Neuronal stem cell (in vitro differentiated cells): ENCODE data around the gene KIRREL2.

Experiments
- DNase-seq: peaks from one replicate; pipeline ENCODE4 v3.0.0-alpha.2; 2013; ENCODE audit warnings: low spot score
- H2AFZ ChIP-seq: one replicate; pipeline ENCODE4 v1.6.1; 2013; ENCODE audit warnings: mild to moderate bottlenecking, low read length, inconsistent platforms
- H2AK5ac ChIP-seq: 2 replicates; pipeline ENCODE4 v1.6.1; 2013; ENCODE audit warnings: low read depth, mild to moderate bottlenecking, inconsistent platforms, low read length, moderate library complexity, mixed read lengths
- H2BK120ac ChIP-seq: 2 replicates; pipeline ENCODE4 v1.6.1; 2013; ENCODE audit warnings: low read depth, mild to moderate bottlenecking, inconsistent platforms, low read length, moderate library complexity, mixed read lengths
- H2BK12ac ChIP-seq: one replicate; pipeline ENCODE4 v1.6.1; 2013; ENCODE audit warnings: low read length, inconsistent platforms
- H2BK15ac ChIP-seq: 2 replicates; pipeline ENCODE4 v1.6.1; 2013; ENCODE audit warnings: mild to moderate bottlenecking, low read length, inconsistent platforms, mixed read lengths
- H2BK5ac ChIP-seq: one replicate; pipeline ENCODE4 v1.6.1; 2013; ENCODE audit warnings: inconsistent platforms, mild to moderate bottlenecking, low read length, moderate library complexity
- H3K14ac ChIP-seq: one replicate; pipeline ENCODE4 v1.6.1; 2013; ENCODE audit warnings: low read length, inconsistent platforms
- H3K18ac ChIP-seq: 2 replicates; pipeline ENCODE4 v1.6.1; 2013; ENCODE audit warnings: low read length, inconsistent platforms
- H3K23ac ChIP-seq: 2 replicates; pipeline ENCODE4 v1.6.1; 2013; ENCODE audit warnings: low read depth, mild to moderate bottlenecking, mixed read lengths, low read length, inconsistent platforms; ENCODE audit not compliant: poor library complexity
- H3K27ac ChIP-seq: replicated peaks from 3 replicates; pipeline ENCODE4 v1.5.1; 2013; ENCODE audit warnings: low read length, inconsistent platforms
- H3K27me3 ChIP-seq, 3 experiments: 2 replicates each; pipeline ENCODE4 v1.6.1; 2013; ENCODE audit warnings: low read length in 3 of 3, mild to moderate bottlenecking in 2 of 3, inconsistent platforms in 1 of 3, low read depth in 1 of 3, mixed read lengths in 1 of 3, moderate library complexity in 1 of 3; ENCODE audit not compliant: control insufficient read depth in 3 of 3, insufficient read depth in 3 of 3
- H3K36me3 ChIP-seq, 2 donors: replicated peaks in 1 of 2; 2 replicates each; pipeline ENCODE4 v1.6.1; 2013; ENCODE audit warnings: low read length in 2 of 2; ENCODE audit not compliant: control insufficient read depth in 2 of 2, insufficient read depth in 2 of 2
- H3K4ac ChIP-seq: 2 replicates; pipeline ENCODE4 v1.6.1; 2013; ENCODE audit warnings: inconsistent platforms, mild to moderate bottlenecking, low read length, moderate library complexity
- H3K4me1 ChIP-seq, 2 donors: 1 replicate in 1 of 2; 2 replicates in 1 of 2; pipeline ENCODE4 v1.6.1; 2013; ENCODE audit warnings: low read length in 2 of 2, low read depth in 1 of 2; ENCODE audit not compliant: control insufficient read depth in 2 of 2, insufficient read depth in 1 of 2
- H3K4me2 ChIP-seq: one replicate; pipeline ENCODE4 v1.6.1; 2013; ENCODE audit warnings: mild to moderate bottlenecking, low read length, inconsistent platforms; ENCODE audit not compliant: insufficient read depth, poor library complexity, severe bottlenecking
- H3K4me3 ChIP-seq, 2 donors: 2 replicates each; pipeline ENCODE4 v1.5.1; 2013; ENCODE audit warnings: low read length in 2 of 2, mild to moderate bottlenecking in 2 of 2, inconsistent platforms in 1 of 2, moderate library complexity in 1 of 2
- H3K79me1 ChIP-seq: one replicate; pipeline ENCODE4 v1.6.1; 2013; ENCODE audit warnings: low read depth, mild to moderate bottlenecking, inconsistent platforms, low read length, moderate library complexity
- H3K9ac ChIP-seq: one replicate; pipeline ENCODE4 v1.6.1; 2013; ENCODE audit warnings: mild to moderate bottlenecking, low read depth, low read length, inconsistent platforms; ENCODE audit not compliant: poor library complexity
- H3K9me3 ChIP-seq, 2 donors: replicated peaks in 1 of 2; 2 replicates each; pipeline versions ENCODE3 to v1.6.1; 2013; ENCODE audit warnings: low read length in 2 of 2, mild to moderate bottlenecking in 2 of 2, inconsistent platforms in 1 of 2, low read depth in 1 of 2, mixed read lengths in 1 of 2, moderate library complexity in 1 of 2; ENCODE audit not compliant: control insufficient read depth in 2 of 2, insufficient read depth in 1 of 2
- H4K8ac ChIP-seq: one replicate; pipeline ENCODE4 v1.6.1; 2013; ENCODE audit warnings: low read depth, mild to moderate bottlenecking, inconsistent platforms, low read length, moderate library complexity
- H4K91ac ChIP-seq: one replicate; pipeline ENCODE4 v1.6.1; 2013; ENCODE audit warnings: low read length, low read depth, mild to moderate bottlenecking, inconsistent platforms; ENCODE audit not compliant: poor library complexity
- WGBS, 2 donors: extraction: QIAGEN DNeasy Blood & Tissue Kit; methylation state at CpG; one replicate each; pipeline ENCODE4 v1.1.7; 2013; ENCODE audit warnings: missing lambda C conversion rate in 2 of 2, mixed read lengths in 1 of 2; ENCODE audit not compliant: insufficient read length in 2 of 2, insufficient replicate concordance in 1 of 2; ENCODE audit errors: extremely low coverage in 2 of 2; 5-methylcytosine and 5-hydroxymethylcytosine counted together

KIRREL2 gene

DNA sequence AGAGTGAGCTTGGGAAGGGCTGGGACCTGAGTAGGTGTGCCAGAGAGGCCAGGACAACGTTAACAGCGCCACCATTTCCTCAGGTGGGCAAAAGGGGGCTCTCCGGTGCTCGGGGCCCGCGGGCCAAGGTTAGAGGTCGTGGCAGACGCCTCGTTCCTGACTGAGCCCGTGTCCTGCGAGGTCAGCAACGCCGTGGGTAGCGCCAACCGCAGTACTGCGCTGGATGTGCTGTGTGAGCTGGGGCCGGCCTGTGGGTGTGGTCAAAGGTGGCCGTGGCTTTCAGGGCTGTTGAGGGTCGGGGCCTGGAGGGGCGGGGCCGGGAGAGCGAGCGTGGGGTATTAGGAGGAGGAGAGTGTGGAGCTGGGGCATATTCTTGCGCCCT, 3.7 kb downstream of the KIRREL2 start:
- no peak for DNase-seq
- Histone ChIP-seq H3K36me3 (peaks cover 0 to 3% of the 10 kb centered on the region in 2 donors), H3K23ac (peak overlapping the region; percentile 48), H2BK5ac (peak overlapping the region; percentile 91), H3K9ac (peak overlapping the region; percentile 83), H3K4me2 (peak overlapping the region; percentile 83), H2BK120ac (no peak overlapping the region), H3K18ac (peak overlapping the region; percentile 96), H3K27ac (no peak overlapping the region), H2AFZ (peak overlapping the region; percentile 83), H3K14ac (peak overlapping the region; percentile 61), H3K9me3 (no peaks in the 10 kb centered on the region), H3K4me3 (no peak overlapping the region), H4K8ac (no peak overlapping the region), H2AK5ac (peak overlapping the region; percentile 97), H2BK12ac (peak overlapping the region; percentile 97), H3K4me1 (peaks cover 18 to 25% of the 10 kb centered on the region in 2 donors), H3K79me1 (no peaks in the 10 kb centered on the region), H3K27me3 (peaks cover 0 to 34% (median 0%) of the 10 kb centered on the region in 3 experiments), H4K91ac (peak overlapping the region; percentile 34), H2BK15ac (peak overlapping the region; percentile 98), H3K4ac (no peak overlapping the region)
- WGBS, 2 donors, result no CpG with 5 or more reads among the region's 24 CpGs

DNA sequence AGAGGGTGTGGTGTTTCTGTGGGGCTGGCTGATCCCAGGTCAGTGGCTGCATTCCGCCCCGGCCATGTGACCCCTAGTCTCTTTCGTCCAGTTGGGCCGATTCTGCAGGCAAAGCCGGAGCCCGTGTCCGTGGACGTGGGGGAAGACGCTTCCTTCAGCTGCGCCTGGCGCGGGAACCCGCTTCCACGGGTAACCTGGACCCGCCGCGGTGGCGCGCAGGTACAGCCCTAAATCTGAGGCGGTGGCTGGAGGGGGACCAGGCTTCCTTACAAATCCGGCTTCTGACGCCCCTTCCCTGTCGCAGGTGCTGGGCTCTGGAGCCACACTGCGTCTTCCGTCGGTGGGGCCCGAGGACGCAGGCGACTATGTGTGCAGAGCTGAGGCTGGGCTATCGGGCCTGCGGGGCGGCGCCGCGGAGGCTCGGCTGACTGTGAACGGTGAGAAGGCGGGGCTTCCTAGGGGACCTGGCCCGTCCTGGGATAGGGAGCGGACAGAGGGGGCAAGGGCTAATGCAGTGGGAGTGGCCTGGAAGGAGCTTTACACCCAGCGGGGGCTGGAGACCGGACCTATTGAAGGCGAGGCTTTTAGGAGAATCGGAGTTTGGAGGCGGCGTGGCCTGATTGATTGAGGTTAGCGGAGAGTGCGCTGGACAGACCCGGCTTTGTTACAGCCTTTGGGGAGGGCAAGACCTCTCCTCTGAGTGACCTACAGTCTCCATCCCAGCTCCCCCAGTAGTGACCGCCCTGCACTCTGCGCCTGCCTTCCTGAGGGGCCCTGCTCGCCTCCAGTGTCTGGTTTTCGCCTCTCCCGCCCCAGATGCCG, 4.3 kb downstream of the KIRREL2 start:
- no peaks in the 10 kb centered on the region for H3K9me3 ChIP-seq
- peak overlapping the region; percentile 92 for H3K27ac ChIP-seq
- peak; percentile 95 for DNase-seq
- peak overlapping the region; percentile 97 for H2AK5ac ChIP-seq
- peak overlapping the region; percentile 98 for H3K18ac ChIP-seq
- peak overlapping the region; percentile 61 for H3K14ac ChIP-seq
- peak overlapping the region; percentile 87 for H3K4ac ChIP-seq
- H3K36me3 ChIP-seq, result peaks cover 3% of the 10 kb centered on the region in 2 donors
- peak overlapping the region; percentile 98 for H2BK15ac ChIP-seq
- H2BK5ac ChIP-seq, result peak overlapping the region; percentile 91
- peaks cover 0 to 34% (median 0%) of the 10 kb centered on the region in 3 experiments for H3K27me3 ChIP-seq
- no peak overlapping the region for H4K91ac ChIP-seq
- H3K79me1 ChIP-seq, result no peaks in the 10 kb centered on the region
- peak overlapping the region in 1 of 2 donors; percentile 70 for H3K4me3 ChIP-seq
- WGBS, 2 donors, result no CpG with 5 or more reads among the region's 55 CpGs
- H3K4me2 ChIP-seq, result peak overlapping the region; percentile 83
- no peak overlapping the region for H4K8ac ChIP-seq
- H2BK12ac ChIP-seq, result peak overlapping the region; percentile 97
- peak overlapping the region; percentile 52 for H3K23ac ChIP-seq
- peak overlapping the region; percentile 83 for H2AFZ ChIP-seq
- H2BK120ac ChIP-seq, result peak overlapping the region; percentile 81
- H3K4me1 ChIP-seq, result peaks cover 14 to 19% of the 10 kb centered on the region in 2 donors
- peak overlapping the region; percentile 83 for H3K9ac ChIP-seq

- Histone ChIP-seq H3K27me3 (peaks cover 0 to 34% (median 0%) of the 10 kb centered on the region in 3 experiments), H2BK120ac (peak overlapping the region; percentile 81), H3K14ac (peak overlapping the region; percentile 58), H2AFZ (peak overlapping the region; percentile 83), H4K91ac (no peak overlapping the region), H2BK5ac (peak overlapping the region; percentile 79), H3K9me3 (no peaks in the 10 kb centered on the region), H2AK5ac (peak overlapping the region; percentile 90), H3K4me3 (peak overlapping the region in 1 of 2 donors; percentile 70), H3K79me1 (no peaks in the 10 kb centered on the region), H3K36me3 (peaks cover 3% of the 10 kb centered on the region in 2 donors), H3K4me1 (peaks cover 14 to 19% of the 10 kb centered on the region in 2 donors), H3K27ac (peak overlapping the region; percentile 92), H3K9ac (peak overlapping the region; percentile 78), H3K23ac (peak overlapping the region; percentile 52), H3K4me2 (peak overlapping the region; percentile 83), H3K4ac (peak overlapping the region; percentile 10), H3K18ac (peak overlapping the region; percentile 98), H2BK12ac (peak overlapping the region; percentile 92), H4K8ac (no peak overlapping the region), H2BK15ac (peak overlapping the region; percentile 98)
- DNase-seq, result no peak
- WGBS, 2 donors, result no CpG with 5 or more reads among the region's 19 CpGs
Observed at GRCh38 chr19:35861640-35862160, 5.0 kb downstream of the KIRREL2 start.

GRCh38 chr19:35862528-35862927, 5.8 kb downstream of the KIRREL2 start:
- DNase-seq, result no peak
- Histone ChIP-seq H3K4me2 (no peak overlapping the region), H3K14ac (no peak overlapping the region), H3K4me3 (no peak overlapping the region), H2AK5ac (peak overlapping the region; percentile 90), H3K23ac (no peak overlapping the region), H3K27me3 (peaks cover 0 to 29% (median 0%) of the 10 kb centered on the region in 3 experiments), H3K4ac (no peak overlapping the region), H2BK5ac (no peak overlapping the region), H3K36me3 (peaks cover 3% of the 10 kb centered on the region in 2 donors), H4K91ac (no peak overlapping the region), H3K79me1 (no peaks in the 10 kb centered on the region), H3K9ac (no peak overlapping the region), H2AFZ (no peak overlapping the region), H2BK120ac (no peak overlapping the region), H3K27ac (no peak overlapping the region), H3K18ac (peak overlapping the region; percentile 34), H3K9me3 (no peaks in the 10 kb centered on the region), H2BK12ac (peak overlapping the region; percentile 47), H2BK15ac (peak overlapping the region; percentile 98), H4K8ac (no peak overlapping the region), H3K4me1 (peaks cover 15 to 16% of the 10 kb centered on the region in 2 donors)
- WGBS, 2 donors, result no CpG with 5 or more reads among the region's 14 CpGs
